ENCODE results near the gene CXCL9. TPM values are rescaled to one million over a fixed set of nuclear protein-coding genes. Genes with fewer than 3 reads are reported as not detected.

The CXCL9 gene
- polyA plus RNA-seq, 1 donor (not counting 4 experiments of a cell fraction or from before 2014, with no cell fraction given) = 0.04 TPM

DNA sequence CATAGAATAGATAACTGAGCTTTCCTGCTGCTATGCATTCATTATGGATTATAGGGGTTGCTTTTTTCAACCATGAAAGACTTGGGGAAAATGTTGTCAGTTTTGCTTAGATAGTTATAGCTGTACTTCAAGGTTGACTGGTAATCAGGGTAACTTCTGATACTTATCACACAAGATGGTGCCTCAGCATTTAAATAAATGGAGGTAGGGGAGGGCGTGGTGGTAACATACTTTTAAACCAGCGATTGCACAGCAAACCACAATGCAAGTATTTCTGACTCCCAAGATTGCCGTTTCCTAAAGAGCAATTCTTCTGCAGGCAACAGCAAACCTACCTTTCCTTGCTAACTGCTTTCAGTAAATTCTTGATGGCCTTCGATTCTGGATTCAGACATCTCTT lies 14.7 kb upstream of the CXCL9 start:
- H3K9me3 ChIP-seq (ENCODE audit: control insufficient read depth, low read depth, low read length) = no peaks in the 10 kb centered on the region
- no peak for DNase-seq (ENCODE audit: low read depth, low spot score)
- no peak overlapping the region for H3K4me2 ChIP-seq (ENCODE audit: control insufficient read depth, extremely low read depth, insufficient read depth, low read depth, low read length)
- H3K4me3 ChIP-seq (ENCODE audit: control insufficient read depth in 2 of 3, extremely low read depth in 1 of 3, insufficient read depth in 2 of 3, low read depth in 1 of 3, low read length in 3 of 3) = no peak overlapping the region
- no peak overlapping the region for H3K27ac ChIP-seq (ENCODE audit: control insufficient read depth, insufficient read depth, low read length)
- no peaks in the 10 kb centered on the region for H3K36me3 ChIP-seq (ENCODE audit: control insufficient read depth in 2 of 2, extremely low read depth in 1 of 2, insufficient read depth in 2 of 2, low read length in 2 of 2)
- no peaks in the 10 kb centered on the region for H3K79me2 ChIP-seq (ENCODE audit: control insufficient read depth, insufficient read depth, low read length)
- H4K20me1 ChIP-seq (ENCODE audit: control insufficient read depth, extremely low read depth, insufficient read depth, low read length) = no peaks in the 10 kb centered on the region
- no peaks in the 10 kb centered on the region for H3K9me1 ChIP-seq (ENCODE audit: control insufficient read depth, extremely low read depth, insufficient read depth, low read length)
- H3K9ac ChIP-seq (ENCODE audit: control insufficient read depth, extremely low read depth, insufficient read depth, low read length) = no peak overlapping the region
- dilution Hi-C loops (cut with MboI; ENCODE audit: extremely low pct_ligation_motif_present, low sequenced_read_pairs) = no loop called here
- H3K4me1 ChIP-seq (ENCODE audit: control insufficient read depth, extremely low read depth, insufficient read depth, low read length) = peaks cover 6% of the 10 kb centered on the region
- H3K27me3 ChIP-seq (ENCODE audit: control insufficient read depth, extremely low read depth, insufficient read depth, low read length) = no peaks in the 10 kb centered on the region
- no peak for FAIRE-seq
- no peak overlapping the region for H2AFZ ChIP-seq (ENCODE audit: control insufficient read depth, low read length)
- no peak for TF ChIP-seq EZH2 (IDR thresholded peaks at IDR 0.05; ENCODE audit: low read length)
- TF ChIP-seq, protein P1, sequence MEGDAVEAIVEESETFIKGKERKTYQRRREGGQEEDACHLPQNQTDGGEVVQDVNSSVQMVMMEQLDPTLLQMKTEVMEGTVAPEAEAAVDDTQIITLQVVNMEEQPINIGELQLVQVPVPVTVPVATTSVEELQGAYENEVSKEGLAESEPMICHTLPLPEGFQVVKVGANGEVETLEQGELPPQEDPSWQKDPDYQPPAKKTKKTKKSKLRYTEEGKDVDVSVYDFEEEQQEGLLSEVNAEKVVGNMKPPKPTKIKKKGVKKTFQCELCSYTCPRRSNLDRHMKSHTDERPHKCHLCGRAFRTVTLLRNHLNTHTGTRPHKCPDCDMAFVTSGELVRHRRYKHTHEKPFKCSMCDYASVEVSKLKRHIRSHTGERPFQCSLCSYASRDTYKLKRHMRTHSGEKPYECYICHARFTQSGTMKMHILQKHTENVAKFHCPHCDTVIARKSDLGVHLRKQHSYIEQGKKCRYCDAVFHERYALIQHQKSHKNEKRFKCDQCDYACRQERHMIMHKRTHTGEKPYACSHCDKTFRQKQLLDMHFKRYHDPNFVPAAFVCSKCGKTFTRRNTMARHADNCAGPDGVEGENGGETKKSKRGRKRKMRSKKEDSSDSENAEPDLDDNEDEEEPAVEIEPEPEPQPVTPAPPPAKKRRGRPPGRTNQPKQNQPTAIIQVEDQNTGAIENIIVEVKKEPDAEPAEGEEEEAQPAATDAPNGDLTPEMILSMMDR (optimal IDR thresholded peaks at IDR 0.05 in 1 of 3, IDR thresholded peaks at IDR 0.05 in 1 of 3, conservative IDR thresholded peaks at IDR 0.05 in 1 of 3; ENCODE audit: extremely low read depth in 1 of 3, insufficient read depth in 2 of 3, low read length in 3 of 3) = no peak

DNA sequence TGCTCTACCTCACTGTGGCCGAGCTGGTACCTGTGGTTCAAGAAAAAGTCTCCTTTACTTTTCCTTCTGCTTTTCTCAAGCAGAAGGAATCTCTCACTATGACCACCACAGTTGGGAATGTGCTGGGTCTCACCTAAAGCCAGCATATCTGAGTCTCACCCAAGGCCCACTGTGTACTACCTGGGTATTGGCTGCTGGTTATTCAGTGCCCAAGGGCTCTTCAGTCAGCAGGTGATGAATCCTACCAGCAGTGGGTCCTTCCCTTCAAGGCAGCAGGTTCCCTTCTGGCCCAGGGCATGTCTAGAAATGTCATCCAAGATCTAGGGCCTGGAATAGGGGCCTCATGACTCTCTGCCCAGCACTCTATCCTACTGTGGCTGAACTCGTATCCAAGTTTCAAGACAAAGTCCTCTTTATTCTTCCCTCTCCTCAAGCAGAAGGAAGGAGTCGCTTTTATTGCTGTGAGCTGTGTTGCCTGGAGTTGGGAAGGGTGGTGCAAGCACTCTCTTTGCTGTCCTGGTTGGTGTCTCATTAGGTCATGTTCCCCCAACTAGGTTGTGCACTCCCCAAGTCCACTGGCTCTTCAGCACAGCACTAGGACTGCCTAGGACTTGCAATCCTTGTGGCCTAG lies 9.9 kb upstream of the CXCL9 start:
- H3K27me3 ChIP-seq (ENCODE audit: control insufficient read depth, extremely low read depth, insufficient read depth, low read length) = no peaks in the 10 kb centered on the region
- DNase-seq (ENCODE audit: low read depth, low spot score) = no peak
- FAIRE-seq = peak; percentile 29
- dilution Hi-C loops (cut with MboI; ENCODE audit: extremely low pct_ligation_motif_present, low sequenced_read_pairs) = no loop called here
- H3K9me3 ChIP-seq (ENCODE audit: control insufficient read depth, low read depth, low read length) = no peaks in the 10 kb centered on the region
- H4K20me1 ChIP-seq (ENCODE audit: control insufficient read depth, extremely low read depth, insufficient read depth, low read length) = no peaks in the 10 kb centered on the region
- no peak overlapping the region for H3K9ac ChIP-seq (ENCODE audit: control insufficient read depth, extremely low read depth, insufficient read depth, low read length)
- no peak overlapping the region for H3K4me2 ChIP-seq (ENCODE audit: control insufficient read depth, extremely low read depth, insufficient read depth, low read depth, low read length)
- no peak for TF ChIP-seq EZH2 (IDR thresholded peaks at IDR 0.05; ENCODE audit: low read length)
- TF ChIP-seq, protein P1 (optimal IDR thresholded peaks at IDR 0.05 in 1 of 3, IDR thresholded peaks at IDR 0.05 in 1 of 3, conservative IDR thresholded peaks at IDR 0.05 in 1 of 3; ENCODE audit: extremely low read depth in 1 of 3, insufficient read depth in 2 of 3, low read length in 3 of 3) = no peak
- peak overlapping the region; percentile 6 for H2AFZ ChIP-seq (ENCODE audit: control insufficient read depth, low read length)
- peaks cover 26% of the 10 kb centered on the region for H3K4me1 ChIP-seq (ENCODE audit: control insufficient read depth, extremely low read depth, insufficient read depth, low read length)
- no peak overlapping the region for H3K27ac ChIP-seq (ENCODE audit: control insufficient read depth, insufficient read depth, low read length)
- no peaks in the 10 kb centered on the region for H3K36me3 ChIP-seq (ENCODE audit: control insufficient read depth in 2 of 2, extremely low read depth in 1 of 2, insufficient read depth in 2 of 2, low read length in 2 of 2)
- no peaks in the 10 kb centered on the region for H3K9me1 ChIP-seq (ENCODE audit: control insufficient read depth, extremely low read depth, insufficient read depth, low read length)
- no peaks in the 10 kb centered on the region for H3K79me2 ChIP-seq (ENCODE audit: control insufficient read depth, insufficient read depth, low read length)
- H3K4me3 ChIP-seq (ENCODE audit: control insufficient read depth in 2 of 3, extremely low read depth in 1 of 3, insufficient read depth in 2 of 3, low read depth in 1 of 3, low read length in 3 of 3) = no peak overlapping the region
